SK-N-SH treated with all-trans-retinoic acid at 6 μM for 48 hours (cell line): Measurements from ENCODE around the gene DDX10.

Experiments used
- ATAC-seq: fragments of 200-7000 bp; cut with Tn5 transposase; 3 replicates; pipeline ENCODE4 v1.9.1; 2020; ENCODE audit warnings: mild to moderate bottlenecking, moderate library complexity
- ARNTL ChIP-seq: fragments of 450-650 bp; formaldehyde crosslinking; IDR thresholded peaks from 2 replicates; pipeline ENCODE4 v1.5.0; 2020; ENCODE audit warnings: low read depth, mild to moderate bottlenecking, moderate library complexity, borderline replicate concordance
- BACH2 ChIP-seq: fragments of 250-450 bp; sonication (Bioruptor Pico); IDR thresholded peaks from 2 replicates; pipeline ENCODE4 v1.9.0; 2021; ENCODE audit warnings: mild to moderate bottlenecking, borderline replicate concordance
- CREB5 ChIP-seq: fragments of 250-450 bp; sonication (Bioruptor Pico); IDR thresholded peaks from 2 replicates; pipeline ENCODE4 v1.5.1; 2020; ENCODE audit warnings: low read depth, mild to moderate bottlenecking, moderate library complexity
- CSDC2 ChIP-seq: fragments of 250-450 bp; sonication (Bioruptor Pico); IDR thresholded peaks from 2 replicates; pipeline ENCODE4 v1.5.0; 2020; ENCODE audit warnings: mild to moderate bottlenecking, moderate library complexity
- ESRRG ChIP-seq: fragments of 250-450 bp; sonication (Bioruptor Pico); IDR thresholded peaks from 2 replicates; pipeline ENCODE4 v1.6.1; 2021; ENCODE audit warnings: mild to moderate bottlenecking
- GLIS3 ChIP-seq: fragments of 250-450 bp; sonication (Bioruptor Pico); IDR thresholded peaks from 2 replicates; pipeline ENCODE4 v1.5.0; 2020; ENCODE audit warnings: mild to moderate bottlenecking, moderate library complexity
- ISL1 ChIP-seq: fragments of 250-450 bp; sonication (Bioruptor Pico); IDR thresholded peaks from 2 replicates; pipeline ENCODE4 v2.1.2; 2022; ENCODE audit warnings: mild to moderate bottlenecking, moderate library complexity
- OSR1 ChIP-seq: fragments of 250-450 bp; sonication (Bioruptor Pico); IDR thresholded peaks from 2 replicates; pipeline ENCODE4 v1.8.0; 2022; ENCODE audit warnings: moderate library complexity, mild to moderate bottlenecking, inconsistent platforms
- PPARA ChIP-seq: fragments of 250-450 bp; sonication (Bioruptor Pico); IDR thresholded peaks from 2 replicates; pipeline ENCODE4 v1.5.0; 2020; ENCODE audit warnings: mild to moderate bottlenecking, borderline replicate concordance
- RARB ChIP-seq: fragments of 250-450 bp; sonication (Bioruptor Pico); IDR thresholded peaks from 2 replicates; pipeline ENCODE4 v1.8.0; 2021; ENCODE audit warnings: mild to moderate bottlenecking, moderate library complexity
- SNAI2 ChIP-seq: fragments of 250-450 bp; sonication (Bioruptor Pico); IDR thresholded peaks from 2 replicates; pipeline ENCODE4 v1.5.0; 2020; ENCODE audit warnings: mild to moderate bottlenecking, moderate library complexity
- TCF4 ChIP-seq: fragments of 250-450 bp; sonication (Bioruptor Pico); IDR thresholded peaks from 2 replicates; pipeline ENCODE4 v1.8.0; 2021; ENCODE audit warnings: mild to moderate bottlenecking, moderate library complexity, borderline replicate concordance
- TOX ChIP-seq: fragments of 250-450 bp; sonication (Bioruptor Pico); IDR thresholded peaks from 2 replicates; pipeline ENCODE4 v1.8.0; 2021; ENCODE audit warnings: mild to moderate bottlenecking, moderate library complexity, borderline replicate concordance
- ZC3H10 ChIP-seq: fragments of 250-450 bp; sonication (Bioruptor Pico); IDR thresholded peaks from 2 replicates; pipeline ENCODE4 v1.5.1; 2021; ENCODE audit warnings: mild to moderate bottlenecking, moderate library complexity
- ZFP3 ChIP-seq: fragments of 250-450 bp; sonication (Bioruptor Pico); IDR thresholded peaks from 2 replicates; pipeline ENCODE4 v1.5.0; 2020; ENCODE audit warnings: mild to moderate bottlenecking, moderate library complexity
- ZFP30 ChIP-seq: fragments of 450-650 bp; formaldehyde crosslinking; IDR thresholded peaks from 2 replicates; pipeline ENCODE4 v1.5.0; 2022; ENCODE audit warnings: mild to moderate bottlenecking, moderate library complexity
- ZNF565 ChIP-seq: fragments of 450-650 bp; formaldehyde crosslinking; conservative IDR thresholded peaks from 2 replicates; pipeline ENCODE4 v1.5.0; 2020; ENCODE audit warnings: low read depth, mild to moderate bottlenecking, moderate library complexity
- ZNF70 ChIP-seq: fragments of 450-650 bp; formaldehyde crosslinking; IDR thresholded peaks from 2 replicates; pipeline ENCODE4 v1.5.0; 2020; ENCODE audit warnings: mild to moderate bottlenecking, moderate library complexity
- ZNF8 ChIP-seq: fragments of 450-650 bp; formaldehyde crosslinking; IDR thresholded peaks from 2 replicates; pipeline ENCODE4 v1.5.0; 2020; ENCODE audit warnings: mild to moderate bottlenecking, moderate library complexity
- TF ChIP-seq, protein P1 (sequence below): fragments of 250-450 bp; sonication (Bioruptor Pico); IDR thresholded peaks from 2 replicates; pipeline ENCODE4 v1.5.0; 2020; ENCODE audit warnings: mild to moderate bottlenecking, moderate library complexity
- TF ChIP-seq, protein P2 (sequence below): fragments of 250-450 bp; sonication (Bioruptor Pico); IDR thresholded peaks from 2 replicates; pipeline ENCODE4 v1.8.0; 2021; ENCODE audit warnings: low read depth, mild to moderate bottlenecking, moderate library complexity, borderline replicate concordance
- TF ChIP-seq, protein P3 (sequence below): fragments of 250-450 bp; sonication (Bioruptor Pico); IDR thresholded peaks from 2 replicates; pipeline ENCODE4 v1.8.0; 2020; ENCODE audit warnings: mild to moderate bottlenecking, moderate library complexity, borderline replicate concordance

Gene DDX10

GRCh38 chr11:108807262-108807661 is 142.4 kb downstream of the DDX10 start (continued):
- TF ChIP-seq TOX (CRISPR knock-in tag), result no peak
- no peak for TF ChIP-seq BACH2 (CRISPR knock-in tag)
- no peak for TF ChIP-seq SNAI2
- TF ChIP-seq ESRRG, result no peak
- TF ChIP-seq ZFP3 (CRISPR knock-in tag), result no peak
- no peak for TF ChIP-seq CSDC2

GRCh38 chr11:108813086-108813485 is 148.2 kb downstream of the DDX10 start:
- TF ChIP-seq ARNTL (CRISPR knock-in tag), result no peak
- no peak for TF ChIP-seq TCF4 (CRISPR knock-in tag)
- TF ChIP-seq PPARA (CRISPR knock-in tag), result no peak
- no peak for TF ChIP-seq TOX (CRISPR knock-in tag)
- no peak for TF ChIP-seq RARB (CRISPR knock-in tag)
- no peak for TF ChIP-seq CREB5 (CRISPR knock-in tag)
- TF ChIP-seq ZFP3 (CRISPR knock-in tag), result no peak
- TF ChIP-seq OSR1 (CRISPR knock-in tag), result no peak
- TF ChIP-seq ZNF8 (CRISPR knock-in tag), result no peak
- TF ChIP-seq, protein P1, sequence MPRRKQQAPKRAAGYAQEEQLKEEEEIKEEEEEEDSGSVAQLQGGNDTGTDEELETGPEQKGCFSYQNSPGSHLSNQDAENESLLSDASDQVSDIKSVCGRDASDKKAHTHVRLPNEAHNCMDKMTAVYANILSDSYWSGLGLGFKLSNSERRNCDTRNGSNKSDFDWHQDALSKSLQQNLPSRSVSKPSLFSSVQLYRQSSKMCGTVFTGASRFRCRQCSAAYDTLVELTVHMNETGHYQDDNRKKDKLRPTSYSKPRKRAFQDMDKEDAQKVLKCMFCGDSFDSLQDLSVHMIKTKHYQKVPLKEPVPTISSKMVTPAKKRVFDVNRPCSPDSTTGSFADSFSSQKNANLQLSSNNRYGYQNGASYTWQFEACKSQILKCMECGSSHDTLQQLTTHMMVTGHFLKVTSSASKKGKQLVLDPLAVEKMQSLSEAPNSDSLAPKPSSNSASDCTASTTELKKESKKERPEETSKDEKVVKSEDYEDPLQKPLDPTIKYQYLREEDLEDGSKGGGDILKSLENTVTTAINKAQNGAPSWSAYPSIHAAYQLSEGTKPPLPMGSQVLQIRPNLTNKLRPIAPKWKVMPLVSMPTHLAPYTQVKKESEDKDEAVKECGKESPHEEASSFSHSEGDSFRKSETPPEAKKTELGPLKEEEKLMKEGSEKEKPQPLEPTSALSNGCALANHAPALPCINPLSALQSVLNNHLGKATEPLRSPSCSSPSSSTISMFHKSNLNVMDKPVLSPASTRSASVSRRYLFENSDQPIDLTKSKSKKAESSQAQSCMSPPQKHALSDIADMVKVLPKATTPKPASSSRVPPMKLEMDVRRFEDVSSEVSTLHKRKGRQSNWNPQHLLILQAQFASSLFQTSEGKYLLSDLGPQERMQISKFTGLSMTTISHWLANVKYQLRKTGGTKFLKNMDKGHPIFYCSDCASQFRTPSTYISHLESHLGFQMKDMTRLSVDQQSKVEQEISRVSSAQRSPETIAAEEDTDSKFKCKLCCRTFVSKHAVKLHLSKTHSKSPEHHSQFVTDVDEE (CRISPR knock-in tag), result no peak
- no peak for TF ChIP-seq ZC3H10 (CRISPR knock-in tag)
- TF ChIP-seq BACH2 (CRISPR knock-in tag), result no peak
- TF ChIP-seq, protein P2, sequence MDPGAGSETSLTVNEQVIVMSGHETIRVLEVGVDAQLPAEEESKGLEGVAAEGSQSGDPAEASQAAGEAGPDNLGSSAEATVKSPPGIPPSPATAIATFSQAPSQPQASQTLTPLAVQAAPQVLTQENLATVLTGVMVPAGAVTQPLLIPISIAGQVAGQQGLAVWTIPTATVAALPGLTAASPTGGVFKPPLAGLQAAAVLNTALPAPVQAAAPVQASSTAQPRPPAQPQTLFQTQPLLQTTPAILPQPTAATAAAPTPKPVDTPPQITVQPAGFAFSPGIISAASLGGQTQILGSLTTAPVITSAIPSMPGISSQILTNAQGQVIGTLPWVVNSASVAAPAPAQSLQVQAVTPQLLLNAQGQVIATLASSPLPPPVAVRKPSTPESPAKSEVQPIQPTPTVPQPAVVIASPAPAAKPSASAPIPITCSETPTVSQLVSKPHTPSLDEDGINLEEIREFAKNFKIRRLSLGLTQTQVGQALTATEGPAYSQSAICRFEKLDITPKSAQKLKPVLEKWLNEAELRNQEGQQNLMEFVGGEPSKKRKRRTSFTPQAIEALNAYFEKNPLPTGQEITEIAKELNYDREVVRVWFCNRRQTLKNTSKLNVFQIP (CRISPR knock-in tag), result no peak
- TF ChIP-seq, protein P3, sequence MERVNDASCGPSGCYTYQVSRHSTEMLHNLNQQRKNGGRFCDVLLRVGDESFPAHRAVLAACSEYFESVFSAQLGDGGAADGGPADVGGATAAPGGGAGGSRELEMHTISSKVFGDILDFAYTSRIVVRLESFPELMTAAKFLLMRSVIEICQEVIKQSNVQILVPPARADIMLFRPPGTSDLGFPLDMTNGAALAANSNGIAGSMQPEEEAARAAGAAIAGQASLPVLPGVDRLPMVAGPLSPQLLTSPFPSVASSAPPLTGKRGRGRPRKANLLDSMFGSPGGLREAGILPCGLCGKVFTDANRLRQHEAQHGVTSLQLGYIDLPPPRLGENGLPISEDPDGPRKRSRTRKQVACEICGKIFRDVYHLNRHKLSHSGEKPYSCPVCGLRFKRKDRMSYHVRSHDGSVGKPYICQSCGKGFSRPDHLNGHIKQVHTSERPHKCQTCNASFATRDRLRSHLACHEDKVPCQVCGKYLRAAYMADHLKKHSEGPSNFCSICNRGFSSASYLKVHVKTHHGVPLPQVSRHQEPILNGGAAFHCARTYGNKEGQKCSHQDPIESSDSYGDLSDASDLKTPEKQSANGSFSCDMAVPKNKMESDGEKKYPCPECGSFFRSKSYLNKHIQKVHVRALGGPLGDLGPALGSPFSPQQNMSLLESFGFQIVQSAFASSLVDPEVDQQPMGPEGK (CRISPR knock-in tag), result no peak
- no peak for TF ChIP-seq SNAI2
- TF ChIP-seq ZNF70 (CRISPR knock-in tag), result no peak
- TF ChIP-seq ZFP30 (CRISPR knock-in tag), result no peak
- TF ChIP-seq ESRRG, result no peak
- no peak for ATAC-seq

GRCh38 chr11:108817976-108818375 is 153.1 kb downstream of the DDX10 start:
- ATAC-seq, result no peak
- TF ChIP-seq ISL1 (CRISPR knock-in tag) (no peak), ZFP3 (CRISPR knock-in tag) (no peak), ZNF70 (CRISPR knock-in tag) (no peak), ZNF565 (CRISPR knock-in tag) (no peak), TCF4 (CRISPR knock-in tag) (no peak), CSDC2 (no peak), ZFP30 (CRISPR knock-in tag) (no peak), ARNTL (CRISPR knock-in tag) (no peak), SNAI2 (no peak)

DNA sequence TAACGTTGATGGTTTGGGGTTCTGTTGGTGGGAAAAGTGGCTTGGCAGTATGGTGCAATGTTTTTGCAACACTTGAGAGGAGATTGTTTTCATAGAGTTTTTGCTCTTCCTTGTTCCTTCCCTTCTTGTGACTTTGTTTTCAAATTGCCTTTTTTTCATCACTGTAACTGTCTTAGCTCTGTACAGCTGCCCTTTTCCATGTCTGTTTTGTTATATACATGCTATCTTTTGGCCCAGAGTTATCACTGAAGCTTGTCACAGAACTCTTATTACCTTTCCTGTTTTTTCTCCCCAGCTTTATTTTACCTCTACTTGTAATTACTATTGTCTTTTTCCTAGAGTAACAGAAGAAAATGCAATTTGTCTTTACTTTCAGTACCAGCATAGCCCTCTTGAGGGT is 154.1 kb downstream of the DDX10 start:
- no peak for TF ChIP-seq ZNF565 (CRISPR knock-in tag)
- TF ChIP-seq, protein P3 (CRISPR knock-in tag), result no peak
- TF ChIP-seq ZFP30 (CRISPR knock-in tag), result no peak
- no peak for TF ChIP-seq ISL1 (CRISPR knock-in tag)
- TF ChIP-seq BACH2 (CRISPR knock-in tag), result no peak
- no peak for TF ChIP-seq GLIS3 (CRISPR knock-in tag)
- TF ChIP-seq OSR1 (CRISPR knock-in tag), result no peak
- no peak for TF ChIP-seq ZNF8 (CRISPR knock-in tag)
- no peak for TF ChIP-seq ZC3H10 (CRISPR knock-in tag)
- ATAC-seq, result no peak
